Stimulated activated CD8-positive, alpha-beta memory T cell treated with anti-CD3 and anti-CD28 coated beads, Interleukin-15, amount 100 ng/mL, for 48 hours (primary cell): Measurements from ENCODE around the gene USP6NL.

Experiments used
- DNase-seq, 2 donors: peaks; one replicate each; pipeline ENCODE4 v3.0.0-alpha.2; 2020; ENCODE audit warnings: low read depth in 2 of 2

Gene USP6NL

DNA sequence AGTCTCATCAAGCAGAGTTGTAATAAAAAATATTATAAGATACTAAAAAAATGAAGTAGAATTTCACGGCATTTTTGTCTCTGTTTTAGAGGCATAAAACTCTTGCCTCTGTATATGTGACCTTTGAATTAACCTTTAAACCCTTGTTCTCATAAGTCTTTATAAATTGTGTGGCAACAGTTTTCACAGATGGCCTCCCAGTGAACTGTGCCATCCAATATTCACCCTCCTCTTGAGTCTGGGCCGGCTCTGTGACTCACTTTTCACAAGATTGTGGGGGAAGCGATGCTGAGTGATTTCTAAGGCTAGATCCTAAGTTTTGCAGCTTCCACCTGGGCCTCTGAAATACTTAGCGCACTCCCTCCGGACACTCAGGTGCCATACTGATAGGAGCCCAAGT lies 4.6 kb upstream of the USP6NL start:
- DNase-seq: no peak

DNA sequence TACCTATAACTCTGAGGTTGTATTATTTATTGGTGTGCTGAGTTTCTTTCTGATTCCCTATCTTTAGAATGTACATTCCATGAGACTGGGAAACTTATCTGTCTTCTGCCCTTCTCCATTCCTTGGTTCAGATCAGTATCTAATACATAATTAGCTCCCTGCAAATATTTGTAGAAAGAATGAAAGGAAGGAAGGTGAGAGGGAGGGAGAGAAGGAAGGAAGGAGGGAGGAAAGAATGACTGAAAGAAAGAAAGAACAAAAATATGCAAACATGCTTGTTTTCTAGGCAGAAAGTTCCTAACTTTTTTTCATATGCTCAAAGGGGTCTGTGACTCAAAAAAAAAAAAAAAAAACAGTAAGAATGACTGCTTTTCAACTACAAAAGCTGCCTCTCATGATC lies 3.9 kb upstream of the USP6NL start:
- DNase-seq: no peak

DNA sequence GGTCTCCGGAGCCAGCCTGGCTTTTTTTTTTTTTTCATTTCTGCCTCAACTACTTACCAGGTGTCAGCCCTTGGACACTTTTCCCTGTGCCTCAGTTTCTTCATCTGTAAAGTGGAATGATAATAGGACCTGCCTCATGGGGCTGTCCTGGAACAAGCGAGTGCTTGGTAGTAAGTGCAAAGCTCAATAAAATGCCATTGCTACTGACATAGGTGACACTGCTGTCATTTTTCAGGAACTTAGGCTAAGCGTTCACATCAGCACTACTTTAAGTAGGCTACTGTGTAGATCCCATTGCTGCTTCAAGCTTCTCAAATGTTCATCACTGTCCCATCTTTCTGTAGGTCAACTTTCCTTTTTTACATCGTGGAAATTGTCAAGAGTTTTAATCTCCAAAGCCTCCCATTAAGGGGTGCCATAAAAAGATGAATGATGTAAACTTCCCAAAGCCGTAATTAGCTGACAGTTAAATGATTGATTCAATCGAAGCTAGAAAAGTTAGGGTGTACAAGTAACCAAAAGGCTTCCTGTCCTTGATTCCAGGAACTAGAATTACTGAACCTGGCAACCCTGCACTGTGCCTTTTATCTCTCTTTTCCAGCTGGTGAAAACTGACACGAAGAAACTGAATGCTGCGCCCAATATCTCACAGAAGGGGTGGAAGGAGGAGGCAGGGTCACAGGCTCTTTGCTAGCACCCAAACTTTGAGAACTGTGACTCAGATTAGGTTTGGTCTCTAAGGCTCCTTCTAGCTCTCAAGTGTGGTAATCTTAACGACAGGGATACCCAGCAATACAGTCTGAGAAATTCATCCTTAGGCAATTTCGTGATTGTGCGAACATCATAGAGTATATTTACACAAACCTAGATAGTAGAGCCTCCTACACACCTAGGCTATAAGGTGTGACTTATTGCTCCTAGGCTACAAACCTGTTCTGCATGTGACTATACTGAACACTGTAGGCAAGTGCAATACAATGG lies 861 bp upstream of the USP6NL start:
- no peak for DNase-seq

DNA sequence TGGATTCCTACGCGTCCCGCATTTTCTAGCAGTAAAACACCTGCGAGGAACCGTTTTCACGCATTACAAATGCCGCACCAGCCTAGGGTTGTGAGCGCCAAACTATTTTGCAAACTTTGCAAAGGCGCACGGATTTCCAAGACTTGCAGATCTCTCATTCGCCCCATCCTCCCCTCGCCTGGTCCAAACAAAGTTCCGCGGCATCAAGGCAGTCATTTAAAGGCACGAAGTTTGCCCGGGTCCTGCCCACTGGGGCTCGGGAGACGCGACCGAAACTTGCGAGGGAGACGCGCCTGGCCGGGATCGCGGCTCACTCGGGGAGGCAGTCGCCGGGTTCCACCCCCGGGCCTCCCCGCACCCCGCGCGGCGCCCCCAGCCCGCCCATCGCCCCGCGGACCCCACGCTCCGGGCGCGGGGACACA lies 613 bp downstream of the USP6NL start:
- DNase-seq: no peak

DNA sequence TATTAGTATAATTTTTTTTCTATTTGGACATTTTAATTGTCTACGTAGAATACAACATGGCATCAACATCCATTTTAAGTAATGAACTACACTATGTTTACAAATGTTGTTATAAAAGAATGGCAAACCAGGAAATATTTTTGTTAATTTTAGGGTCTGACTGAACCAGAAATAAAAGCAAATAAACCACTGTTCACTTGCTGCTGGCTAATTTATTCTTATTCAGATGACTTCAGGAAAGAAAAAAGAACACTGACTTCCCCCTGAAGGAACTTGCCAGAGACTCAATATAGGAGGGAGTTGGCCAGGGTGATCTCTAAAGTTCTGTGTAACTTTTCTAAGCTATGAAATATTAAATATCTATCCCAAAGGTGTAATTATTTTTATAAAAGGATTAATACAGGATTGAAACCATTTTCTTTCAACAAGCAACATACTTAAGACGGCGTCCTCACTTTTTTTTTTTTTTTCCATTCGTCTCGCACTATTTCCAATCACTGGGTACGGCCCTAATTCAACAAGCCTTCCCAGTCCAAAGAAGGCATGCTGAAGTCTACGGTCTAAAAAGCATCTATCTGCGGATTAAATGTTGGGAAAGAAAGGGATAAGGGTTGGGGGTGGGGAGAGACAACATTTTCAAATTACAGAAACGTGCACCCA lies 1.2 kb downstream of the USP6NL start:
- no peak for DNase-seq

DNA sequence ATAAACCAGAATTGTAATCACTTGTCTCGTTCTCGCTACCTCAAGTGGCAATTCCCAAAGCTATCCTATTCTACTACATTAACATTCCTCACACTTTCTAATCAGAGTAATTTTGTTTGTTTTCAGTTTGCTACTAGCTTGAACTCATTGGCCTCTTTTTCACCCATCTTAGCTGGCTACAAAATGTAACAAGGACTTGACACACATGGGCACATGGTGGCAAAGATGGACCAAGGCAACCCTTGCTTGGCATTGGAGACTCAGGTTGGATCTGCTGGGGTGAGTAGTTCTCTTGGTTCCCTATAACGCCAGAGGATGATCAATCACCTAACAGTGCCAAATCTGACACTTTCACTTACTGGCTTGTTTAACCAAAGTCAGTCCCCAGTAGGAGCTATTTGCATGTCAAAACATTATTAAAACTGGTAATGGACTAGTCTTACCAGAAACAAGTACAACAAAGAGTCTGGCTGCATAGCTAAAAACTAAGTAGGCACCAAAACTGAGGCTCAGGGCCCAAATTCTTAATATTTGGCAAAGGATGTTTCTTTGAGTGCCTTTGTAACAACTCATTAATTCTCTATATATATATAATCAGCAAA lies 1.9 kb downstream of the USP6NL start:
- no peak for DNase-seq

DNA sequence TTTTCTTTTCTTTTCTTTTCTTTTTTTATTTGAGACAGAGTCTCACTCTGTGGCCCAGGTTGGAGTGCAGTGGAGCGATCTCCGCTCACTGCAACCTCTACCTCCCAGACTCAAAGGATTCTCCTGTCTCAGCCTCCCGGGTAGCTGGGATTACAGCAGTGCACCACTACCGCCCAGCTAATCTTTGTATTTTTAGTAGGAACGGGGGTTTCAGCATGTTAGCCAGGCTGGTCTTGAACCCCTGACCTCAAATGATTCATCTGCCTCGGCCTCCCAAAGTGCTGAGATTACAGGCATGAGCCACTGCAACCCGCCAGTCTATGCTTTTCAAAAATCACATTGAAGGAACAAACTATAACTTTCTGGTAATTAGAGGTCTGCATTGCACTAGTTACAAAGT lies 2.4 kb downstream of the USP6NL start:
- DNase-seq: no peak

DNA sequence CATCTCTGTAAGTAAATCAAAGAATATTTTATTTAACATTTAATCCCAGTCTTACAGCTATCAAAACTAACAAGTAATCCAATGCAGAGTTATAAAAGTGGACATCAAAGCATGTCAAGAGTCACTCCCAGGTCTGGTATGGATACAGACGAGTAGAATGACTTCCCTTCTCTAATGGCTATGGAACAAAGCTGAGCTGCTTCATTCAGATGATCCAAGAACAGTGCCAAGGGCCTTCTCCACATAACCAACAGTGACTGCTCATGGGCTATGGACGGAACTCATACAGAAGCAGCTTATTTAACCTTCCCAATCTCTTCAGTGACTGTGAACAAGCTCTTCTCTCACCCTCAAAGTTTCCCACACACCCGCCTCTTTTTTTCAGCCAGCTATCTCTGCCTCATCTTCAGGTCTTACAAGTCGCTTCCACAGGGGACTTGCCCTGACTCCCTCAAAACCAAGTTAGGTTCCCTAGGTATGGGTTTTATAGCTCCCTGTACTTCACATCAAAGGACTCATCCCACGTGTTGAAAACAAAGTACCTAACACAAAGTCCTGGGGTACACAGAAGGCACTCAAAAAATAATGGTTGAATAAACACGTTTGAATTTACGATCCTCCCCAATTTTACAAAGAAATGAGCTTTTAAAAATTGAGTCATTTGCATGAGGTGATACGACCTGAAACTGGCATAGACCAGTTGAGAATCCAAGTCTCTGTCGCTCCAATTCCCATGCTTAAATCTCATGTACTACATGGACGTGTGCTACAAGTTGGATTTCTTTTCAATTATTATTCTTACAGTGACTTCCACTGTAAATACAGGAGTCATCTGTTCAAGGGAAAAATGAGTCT lies 3.1 kb downstream of the USP6NL start:
- DNase-seq: no peak

DNA sequence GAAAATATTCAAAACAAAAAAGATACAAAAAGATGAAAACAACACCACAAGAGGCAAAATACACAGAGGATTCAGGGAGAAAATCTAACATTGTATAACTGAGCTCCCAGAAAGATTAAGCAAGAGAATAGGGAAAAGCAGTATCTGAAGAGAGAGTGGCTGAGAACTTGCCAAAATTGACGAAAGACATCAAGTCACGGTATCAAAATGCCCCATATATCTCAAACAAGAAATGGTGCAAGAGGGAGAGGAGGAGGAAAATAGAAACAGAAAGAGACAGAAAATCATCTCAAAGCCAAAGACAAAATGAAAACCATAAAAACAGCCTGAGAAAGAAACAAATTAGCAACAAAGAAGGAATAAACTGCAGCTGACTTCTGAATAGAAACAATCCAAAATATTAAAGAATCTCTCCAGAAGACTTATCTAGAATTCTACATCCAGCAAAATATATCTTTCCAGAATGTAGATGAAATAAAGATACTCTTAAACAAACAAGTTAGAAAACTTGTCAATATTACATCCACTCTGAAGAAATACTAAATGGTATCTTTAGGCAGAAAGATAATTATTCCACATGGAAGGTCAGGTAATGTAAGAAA lies 5.5 kb downstream of the USP6NL start:
- DNase-seq: no peak

DNA sequence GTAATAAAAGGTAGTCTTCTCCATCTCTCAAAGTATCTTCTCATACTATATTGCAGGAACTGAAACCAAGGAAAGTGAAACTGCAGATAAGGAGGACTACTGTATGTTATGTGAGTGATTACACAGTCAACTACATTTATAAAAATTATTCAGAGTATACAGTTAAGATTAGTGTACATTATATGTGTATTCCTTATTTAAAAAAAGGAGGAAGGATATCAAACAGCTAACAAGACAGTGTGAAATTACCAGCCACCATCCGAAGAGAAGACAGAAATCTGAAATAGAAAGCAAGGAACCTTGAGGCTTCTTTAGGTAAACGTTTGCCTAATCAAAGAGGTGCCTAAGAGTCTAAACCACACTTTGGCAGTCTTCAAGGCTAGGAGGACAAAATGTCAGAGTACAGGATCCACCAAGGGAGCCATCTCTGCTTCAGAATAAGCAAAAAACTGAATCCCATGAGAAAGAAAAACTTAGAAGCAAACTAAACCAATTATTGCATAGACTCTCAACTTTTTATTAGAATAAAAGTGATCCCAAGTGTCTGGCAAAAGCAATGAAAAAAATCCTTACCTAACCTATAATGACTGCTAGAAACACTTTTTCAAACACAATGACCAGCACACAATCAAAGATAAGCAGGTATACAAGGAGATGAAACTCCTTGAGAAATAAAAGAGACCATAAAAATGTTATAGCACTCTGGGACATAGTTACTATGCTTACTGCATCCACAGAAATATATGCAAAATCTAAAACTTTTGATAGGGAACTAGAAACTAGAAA lies 6.4 kb downstream of the USP6NL start:
- DNase-seq: no peak

DNA sequence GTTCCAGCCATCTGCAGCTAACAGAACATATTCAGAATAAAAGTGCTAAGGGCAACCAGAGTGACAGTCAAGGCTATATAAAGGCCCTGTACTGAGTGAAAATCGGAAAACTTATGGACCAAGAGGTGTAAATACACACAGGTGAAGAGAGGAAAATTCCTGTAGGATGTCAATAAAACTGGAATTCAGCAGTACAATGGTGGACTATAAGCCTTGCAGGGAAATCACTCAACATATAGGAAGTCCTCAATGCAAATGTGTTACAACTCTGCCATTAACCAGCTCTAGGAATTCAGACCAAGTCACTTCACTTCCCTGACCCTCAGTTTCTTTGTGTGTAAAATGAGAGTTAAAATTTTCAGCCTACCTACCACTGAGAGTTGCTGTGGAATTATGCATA lies 7.7 kb downstream of the USP6NL start:
- DNase-seq: no peak

DNA sequence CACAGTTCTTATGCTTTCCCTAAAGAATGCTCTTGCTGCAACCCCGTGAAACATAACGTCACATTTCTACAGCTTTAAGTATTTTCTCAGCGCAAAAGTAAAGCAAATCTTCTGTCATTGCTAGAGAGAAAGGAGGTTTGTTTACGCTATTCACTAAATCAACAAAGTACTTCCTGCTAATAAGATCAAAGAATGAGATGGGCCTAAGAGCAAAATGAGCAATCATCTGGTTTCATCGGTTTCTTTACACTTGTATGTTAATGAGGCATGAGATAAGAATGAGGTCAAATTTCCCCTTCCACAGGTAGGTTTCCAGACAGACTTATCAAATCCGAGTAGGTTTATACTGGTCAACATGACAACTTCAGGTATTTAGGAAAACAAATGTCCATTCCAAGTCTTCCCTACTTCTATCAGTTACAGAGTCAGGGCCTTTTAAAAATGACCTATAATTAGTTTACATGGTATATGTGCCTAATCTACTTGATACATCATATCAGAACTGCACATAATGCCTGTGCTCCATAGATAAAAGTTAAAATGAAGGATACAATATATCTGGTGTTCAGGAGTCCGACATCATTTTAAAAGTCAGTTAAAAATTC lies 8.4 kb downstream of the USP6NL start:
- DNase-seq: no peak

DNA sequence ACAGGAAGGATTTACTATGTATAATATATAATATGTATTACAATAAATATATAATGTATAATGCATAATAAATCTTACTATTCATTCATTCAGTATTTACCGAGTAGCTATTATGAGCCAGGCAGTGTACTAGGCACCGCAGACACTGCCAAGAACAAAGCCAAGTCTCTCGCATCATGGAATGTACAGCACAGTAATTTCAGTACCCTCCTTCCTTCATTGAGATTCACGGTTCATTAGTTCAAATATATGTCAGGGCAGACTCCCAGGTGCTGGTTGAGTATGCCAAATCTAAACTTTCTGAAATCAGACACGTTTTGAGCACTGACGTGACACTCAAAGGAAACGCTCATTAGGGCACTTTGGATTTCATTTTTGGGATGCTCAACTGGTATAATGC lies 9.1 kb downstream of the USP6NL start:
- no peak for DNase-seq

DNA sequence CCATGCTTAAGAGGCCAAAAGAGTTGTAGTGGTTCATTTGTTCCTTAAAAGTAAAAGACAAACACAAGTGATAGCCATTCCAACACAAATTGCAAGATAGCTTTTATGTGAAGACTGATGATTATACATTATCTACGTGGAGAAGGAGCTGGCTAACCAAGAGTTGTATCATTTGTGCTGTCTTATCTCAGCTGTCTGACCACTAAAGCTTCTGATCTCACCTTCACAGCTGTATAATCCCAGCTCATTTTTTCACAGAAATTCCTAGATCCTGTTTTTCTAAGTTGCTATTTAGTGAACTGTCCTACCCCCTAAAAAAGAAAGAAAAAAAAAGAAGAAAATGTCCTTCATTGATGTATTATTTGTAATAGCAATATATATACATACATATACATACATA lies 9.8 kb downstream of the USP6NL start:
- no peak for DNase-seq

DNA sequence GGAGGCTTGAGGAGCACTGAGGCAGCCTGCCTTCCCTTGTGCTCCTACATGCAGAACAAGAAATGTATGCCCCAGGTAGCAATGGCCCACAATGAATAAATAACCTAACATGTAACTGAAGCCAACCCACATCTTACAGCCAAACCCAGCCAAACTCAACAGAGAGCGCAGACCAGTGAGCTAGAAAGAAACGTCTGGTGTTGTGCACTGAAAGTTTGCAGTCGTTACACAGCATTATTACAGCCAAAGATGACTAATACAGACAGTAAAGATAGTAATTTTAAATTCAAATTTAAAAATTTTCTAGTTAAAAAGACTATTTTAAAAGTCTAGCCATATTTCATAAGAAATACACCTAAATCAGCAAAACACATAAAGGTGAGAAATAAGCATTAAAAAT lies 11.2 kb downstream of the USP6NL start:
- DNase-seq: no peak

DNA sequence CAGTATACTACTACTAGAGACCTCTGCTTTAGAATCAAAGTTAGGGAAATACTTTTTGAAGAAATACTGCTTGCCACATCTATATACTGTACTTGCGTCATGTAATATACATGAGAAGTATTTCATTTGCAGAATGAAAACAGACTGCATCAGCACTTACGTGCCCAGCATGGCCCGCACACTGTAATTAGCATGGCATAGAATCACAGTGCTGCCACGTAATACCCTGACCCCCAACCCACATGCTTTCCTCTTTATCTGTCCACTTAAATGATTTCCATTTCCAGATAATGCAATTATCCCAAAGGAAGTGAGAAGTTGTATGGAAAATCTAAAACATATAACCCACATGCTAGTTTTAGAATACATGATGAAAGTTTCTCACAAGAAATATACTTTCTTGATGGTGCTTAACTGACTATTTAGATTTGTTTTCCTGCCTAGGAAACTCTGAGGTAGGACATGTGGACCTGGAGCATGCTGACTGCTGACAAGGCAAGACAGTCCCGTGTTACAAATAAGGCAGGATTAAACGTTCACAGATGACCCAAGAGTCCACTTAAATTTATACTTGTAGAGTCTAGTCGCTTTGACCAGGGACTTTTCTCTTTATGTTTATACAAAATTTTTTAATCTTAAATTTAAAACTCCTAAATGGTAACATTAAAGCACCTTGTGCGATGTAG lies 12.6 kb downstream of the USP6NL start:
- DNase-seq: no peak

DNA sequence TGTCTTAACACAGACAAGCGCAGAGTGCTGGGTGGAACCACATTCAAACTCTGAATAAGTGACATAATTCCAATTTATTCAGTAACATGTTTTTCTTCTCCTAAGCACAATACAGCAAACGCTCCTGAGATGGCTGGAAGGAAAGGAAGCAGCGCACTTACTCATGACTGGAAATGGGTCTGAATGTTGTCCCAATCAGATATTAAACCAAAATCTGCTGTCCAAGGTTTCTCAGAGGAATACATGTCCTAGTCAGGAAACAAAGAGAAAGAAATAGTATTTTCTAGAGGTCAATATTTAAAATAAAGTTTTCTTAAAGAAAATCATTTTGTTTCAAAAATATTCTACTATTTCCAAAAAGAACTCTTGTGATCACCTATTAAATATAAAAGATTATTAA lies 14.0 kb downstream of the USP6NL start:
- DNase-seq: no peak

DNA sequence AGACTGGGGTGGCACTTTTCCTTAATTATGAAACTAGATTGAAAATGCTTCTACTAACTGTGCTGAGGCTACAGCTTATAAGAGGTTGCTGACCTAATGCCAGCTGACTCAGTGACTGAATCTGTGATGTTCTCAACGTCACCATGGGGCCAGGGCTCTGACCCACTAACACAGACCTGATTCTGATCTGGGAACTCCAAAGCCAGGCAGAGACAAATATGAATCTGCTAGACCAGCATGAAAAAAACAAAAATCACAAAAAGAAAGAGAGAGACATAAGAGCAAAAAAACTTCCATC lies 16.1 kb downstream of the USP6NL start:
- no peak for DNase-seq

DNA sequence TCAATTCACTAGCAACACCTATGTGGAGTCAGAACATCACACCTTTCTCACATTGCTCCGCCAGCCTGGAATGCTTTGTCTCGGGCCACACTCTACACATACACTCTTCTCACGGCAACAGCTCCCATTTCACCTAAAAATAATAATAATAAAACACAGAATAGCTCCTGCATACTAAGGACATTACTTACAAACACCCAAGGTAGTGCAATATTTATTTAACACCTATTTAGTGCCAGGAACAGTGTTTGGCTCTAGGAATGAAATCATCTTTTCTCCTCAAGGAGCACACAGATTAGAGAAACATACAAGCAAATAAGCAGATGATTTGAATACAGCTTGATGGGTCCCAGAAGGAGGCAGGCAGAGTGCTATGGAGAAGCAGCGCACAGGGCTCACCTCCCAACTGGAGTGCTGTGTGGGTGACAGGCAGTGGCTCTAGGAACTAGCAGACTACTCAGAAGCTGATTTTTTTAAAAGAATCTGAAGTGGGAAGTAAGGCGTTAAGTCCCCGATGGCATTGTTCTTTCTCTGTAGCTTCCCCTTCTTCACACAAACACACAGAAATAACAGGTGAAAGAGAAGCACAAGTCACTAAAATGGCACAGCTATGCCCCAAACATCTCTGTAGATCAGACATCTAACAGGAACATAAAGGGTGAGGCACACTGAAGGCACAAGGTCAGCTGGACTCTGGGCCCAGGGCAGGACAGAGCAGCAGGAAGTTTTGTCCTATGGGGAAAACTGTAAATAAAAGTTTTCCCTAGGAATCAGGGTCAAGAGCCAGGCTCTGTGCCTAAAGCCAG lies 16.7 kb downstream of the USP6NL start:
- DNase-seq: no peak
